ENCODE results near the gene ERGIC1.
"Not testable (repeated sequence)": the region's sequence is repeated elsewhere in the genome, so short reads cannot be mapped to it uniquely, and the experiment has no call there.

The ERGIC1 gene

DNA sequence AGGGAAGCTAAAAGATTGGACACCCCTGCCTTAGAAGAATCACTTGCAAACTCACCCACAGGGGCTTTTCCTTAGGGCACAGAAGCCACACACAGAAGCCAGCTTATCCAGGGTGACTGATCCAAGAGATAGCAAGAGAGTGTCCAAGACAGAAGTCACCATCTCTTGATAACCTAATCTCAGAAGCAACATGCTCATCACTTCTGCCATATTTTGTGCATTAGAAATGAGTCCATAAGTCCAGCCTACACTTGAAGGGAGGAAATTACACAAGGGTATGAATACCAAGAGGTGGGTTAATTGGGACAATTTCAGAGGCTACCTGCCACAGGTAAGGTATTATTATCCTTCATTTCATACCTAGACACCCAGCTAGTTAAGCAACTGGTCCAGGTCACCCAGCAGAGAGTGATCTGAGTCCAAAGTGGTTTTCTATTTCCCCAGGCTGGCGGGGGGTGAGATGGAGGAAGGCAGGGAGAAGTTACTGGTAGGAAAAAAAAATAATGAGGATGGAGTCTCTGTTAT lies 3.7 kb upstream of the ERGIC1 start:
- no peak for DNase-seq (ENCODE audit: low read depth)

GRCh38 chr5:172830876-172831662 lies 3.0 kb upstream of the ERGIC1 start:
- DNase-seq (ENCODE audit: low read depth) = no peak

DNA sequence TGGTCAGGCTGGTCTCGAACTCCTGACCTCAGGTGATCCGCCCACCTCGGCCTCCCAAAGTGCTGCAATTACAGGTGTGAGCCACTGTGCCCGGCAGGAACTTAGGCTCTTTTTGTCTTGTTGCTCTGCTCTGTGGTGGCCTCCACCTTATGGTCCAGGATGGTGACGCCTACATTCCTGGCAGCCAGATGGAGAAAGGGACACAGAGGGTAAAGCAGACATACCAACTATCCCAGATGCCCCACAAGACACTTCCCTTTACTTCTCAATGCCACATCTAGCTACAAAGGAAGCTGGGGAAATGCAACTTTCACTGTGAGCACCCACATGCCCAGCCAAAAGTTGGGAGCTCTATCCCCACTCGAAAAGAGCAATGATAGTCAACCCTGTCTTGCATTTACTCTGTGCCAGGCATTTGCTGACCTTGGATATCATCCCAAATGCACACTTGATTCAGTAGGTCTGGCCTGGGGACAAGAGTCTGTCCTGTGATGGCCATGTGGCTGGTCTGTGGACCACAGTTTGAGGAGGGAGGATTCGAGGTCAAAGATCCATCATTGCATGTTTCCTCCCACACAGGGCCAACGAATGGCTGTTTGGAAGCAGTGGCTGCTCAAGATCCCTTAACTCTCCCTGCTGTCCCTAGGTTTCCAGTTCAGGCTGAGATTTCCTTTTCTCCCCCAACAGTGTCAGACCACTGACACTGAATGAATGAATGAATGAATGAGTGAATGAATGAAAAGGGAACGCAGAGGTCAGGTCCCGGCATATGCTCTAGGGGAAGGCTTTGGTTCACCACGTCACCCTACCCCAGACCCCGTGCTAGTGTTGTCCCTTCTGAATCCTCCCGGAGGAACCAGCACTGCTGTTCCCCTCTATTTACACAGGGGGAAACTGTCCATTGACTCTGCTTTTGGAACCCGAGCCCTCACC lies 1.4 kb upstream of the ERGIC1 start:
- no peak for DNase-seq (ENCODE audit: low read depth)

GRCh38 chr5:172833372-172833685 lies 722 bp upstream of the ERGIC1 start:
- no peak for DNase-seq (ENCODE audit: low read depth)

- no peak for DNase-seq (ENCODE audit: low read depth)
Observed at GRCh38 chr5:172834415-172835289, 601 bp downstream of the ERGIC1 start.

- DNase-seq (ENCODE audit: low read depth) = no peak
Observed at GRCh38 chr5:172835290-172835993, 1.4 kb downstream of the ERGIC1 start.

DNA sequence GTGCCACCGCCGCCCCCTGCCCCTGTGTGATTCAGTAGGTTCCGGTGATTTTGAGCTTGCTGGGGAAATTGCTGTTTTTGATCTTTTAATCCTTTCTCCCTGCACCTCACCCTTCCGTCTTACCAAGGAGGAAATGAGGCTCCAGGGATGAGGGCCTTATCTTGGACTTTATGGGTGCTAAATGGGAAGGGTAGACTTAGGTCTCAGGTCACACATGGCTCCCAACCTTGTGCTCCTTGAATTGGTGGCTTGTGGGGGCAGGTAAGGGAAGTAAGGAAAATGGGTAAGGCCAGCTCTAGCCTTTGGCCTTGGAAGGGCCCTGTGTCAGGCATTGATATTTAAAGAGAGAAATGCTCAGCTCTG lies 1.9 kb downstream of the ERGIC1 start:
- DNase-seq (ENCODE audit: low read depth) = no peak

DNA sequence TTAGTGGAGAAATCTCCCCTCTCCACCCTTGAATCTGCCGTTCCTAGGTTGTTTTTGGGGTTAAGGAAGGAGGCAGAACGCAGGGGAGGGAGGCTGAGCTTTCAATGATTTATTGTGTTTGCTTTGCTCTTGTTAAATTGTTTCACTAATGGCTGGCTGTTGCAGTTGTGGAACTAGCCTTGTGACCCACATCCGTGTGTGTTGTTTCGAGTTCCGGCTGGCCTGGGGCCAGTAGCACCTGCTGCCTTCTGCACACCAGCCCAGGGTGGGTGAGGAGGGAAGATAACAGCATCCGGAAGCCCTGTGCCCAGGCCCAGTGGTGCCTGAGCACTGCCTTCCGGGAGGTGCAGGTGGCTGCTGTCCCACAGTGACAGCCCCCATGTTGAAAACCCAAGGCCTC lies 3.6 kb downstream of the ERGIC1 start:
- DNase-seq (ENCODE audit: low read depth) = peak; percentile 38

DNA sequence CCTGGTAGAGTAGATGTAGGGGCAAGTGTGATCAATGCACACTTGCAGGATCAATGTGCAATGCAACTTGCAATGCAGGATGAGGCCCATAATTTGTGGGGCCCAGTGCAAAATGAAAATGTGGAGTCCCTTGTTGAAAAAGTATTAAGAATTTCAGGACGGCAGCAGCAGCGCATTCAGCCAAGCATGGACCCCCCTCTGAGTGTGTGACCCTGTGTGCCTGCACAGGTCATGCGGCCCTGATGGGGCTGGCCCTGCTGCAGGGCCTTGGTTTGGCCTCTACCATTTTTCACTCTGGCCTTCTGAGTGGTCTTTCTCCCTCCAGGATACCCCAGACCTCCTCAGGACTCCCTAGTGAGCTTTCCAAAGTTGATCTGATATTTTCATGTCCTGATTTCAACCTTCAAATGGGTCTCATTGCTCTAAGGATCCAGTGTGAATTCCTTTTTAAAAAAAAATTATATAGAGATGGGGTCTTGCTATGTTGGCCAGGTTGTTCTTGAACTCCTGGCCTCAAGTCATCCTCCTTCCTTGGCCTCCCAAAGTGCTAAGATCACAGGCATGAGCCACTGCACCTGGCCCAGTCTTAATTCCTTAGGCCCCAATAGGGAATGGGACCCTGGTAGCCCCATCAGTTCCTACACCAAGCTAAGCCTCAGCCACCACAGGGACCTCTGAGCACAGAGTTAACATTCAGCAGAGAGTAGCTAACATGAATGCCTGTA lies 4.3 kb downstream of the ERGIC1 start:
- no peak for DNase-seq (ENCODE audit: low read depth)

- no peak for DNase-seq (ENCODE audit: low read depth)
Observed at GRCh38 chr5:172839669-172840431, 5.8 kb downstream of the ERGIC1 start.

DNA sequence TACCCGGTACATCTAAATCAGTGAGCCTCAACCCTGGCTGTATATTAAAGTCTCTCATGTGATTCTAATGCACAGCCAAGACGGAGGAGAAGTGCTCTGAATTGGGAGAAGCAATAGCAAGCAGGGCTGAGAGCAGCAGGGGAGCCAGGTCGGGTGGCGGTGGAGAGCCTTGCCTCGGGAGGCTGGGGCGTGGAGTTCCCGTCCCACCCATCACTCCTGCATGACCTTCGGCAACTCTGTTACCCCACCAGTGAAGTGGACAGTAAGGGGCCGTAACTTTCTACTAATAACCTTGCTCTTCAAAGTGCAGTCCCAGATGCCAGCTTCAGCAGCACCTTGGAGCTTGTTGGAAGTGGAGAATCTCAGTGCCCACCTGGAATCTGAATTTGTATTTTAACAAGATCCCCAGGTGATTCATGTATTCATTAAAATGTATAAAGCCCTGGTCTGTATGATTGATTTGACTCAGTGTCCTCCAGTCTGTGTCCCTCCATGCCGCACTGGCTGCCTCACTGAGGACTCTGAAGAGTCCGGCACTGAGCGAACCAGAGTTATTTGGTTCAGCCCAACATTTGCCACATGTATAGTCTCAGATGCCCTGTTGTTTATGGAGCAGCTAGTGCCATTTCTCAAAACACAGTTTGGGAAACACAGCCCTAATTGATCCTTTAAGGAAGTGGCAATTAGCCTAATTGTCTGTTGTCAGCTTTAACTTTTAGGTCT lies 6.5 kb downstream of the ERGIC1 start:
- DNase-seq (ENCODE audit: low read depth) = no peak

- DNase-seq (ENCODE audit: low read depth) = no peak
Observed at GRCh38 chr5:172841256-172841655, 7.2 kb downstream of the ERGIC1 start.

GRCh38 chr5:172843825-172844576 lies 9.9 kb downstream of the ERGIC1 start:
- DNase-seq (ENCODE audit: low read depth) = no peak

DNA sequence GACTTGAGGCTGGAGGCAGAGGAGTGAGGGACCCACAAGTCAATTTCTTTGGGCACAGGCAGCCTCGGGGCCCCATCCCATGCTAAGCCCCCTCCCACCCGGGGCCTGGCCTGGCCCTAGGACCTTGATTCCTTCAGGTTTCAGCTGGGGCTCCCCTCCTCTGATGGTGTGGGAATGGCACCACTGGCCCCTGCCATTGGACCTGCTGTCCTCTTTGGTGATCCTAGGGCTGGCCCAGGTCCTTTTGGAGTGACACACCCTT lies 10.5 kb downstream of the ERGIC1 start:
- no peak for DNase-seq (ENCODE audit: low read depth)

DNA sequence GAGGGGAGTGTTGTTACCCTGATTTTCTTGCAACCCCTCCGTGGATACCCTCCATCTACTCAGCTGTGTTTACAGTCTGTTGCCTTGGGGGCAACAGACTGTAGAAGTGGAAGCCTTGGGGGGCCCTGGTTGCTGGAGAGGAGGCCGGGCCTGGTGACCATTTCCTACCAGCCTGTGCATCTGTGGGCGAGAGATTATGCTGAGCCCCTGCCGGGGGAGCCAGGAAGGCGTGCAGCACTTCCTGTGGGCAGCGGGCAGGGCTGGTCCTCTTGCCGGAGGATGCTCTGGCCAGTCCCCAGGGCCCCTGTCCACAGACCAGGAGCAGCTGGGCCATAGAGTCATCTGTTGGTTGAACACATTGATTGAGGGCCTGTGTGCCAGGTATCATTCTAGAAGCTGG lies 11.1 kb downstream of the ERGIC1 start:
- no peak for DNase-seq (ENCODE audit: low read depth)

DNA sequence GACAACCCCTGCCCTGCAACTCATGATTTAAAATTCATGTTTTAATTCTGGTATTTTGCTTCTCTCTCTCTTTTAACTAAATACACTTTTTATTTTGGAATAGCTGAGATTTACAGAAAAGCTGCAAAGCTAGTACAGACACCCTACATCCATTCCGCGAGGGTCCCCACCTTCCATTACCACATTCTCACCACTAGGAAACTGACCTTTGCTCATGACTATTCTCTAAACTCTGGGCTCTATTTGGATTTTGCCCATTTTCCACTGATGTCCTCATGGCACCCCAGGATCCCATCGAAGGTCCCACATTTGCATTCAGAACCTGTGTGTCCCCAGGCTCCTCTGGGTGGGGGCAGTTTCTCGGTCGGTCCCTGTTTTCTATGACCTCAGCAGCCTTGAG lies 11.5 kb downstream of the ERGIC1 start:
- DNase-seq (ENCODE audit: low read depth) = no peak

GRCh38 chr5:172846249-172846648 lies 12.2 kb downstream of the ERGIC1 start:
- no peak for DNase-seq (ENCODE audit: low read depth)

DNA sequence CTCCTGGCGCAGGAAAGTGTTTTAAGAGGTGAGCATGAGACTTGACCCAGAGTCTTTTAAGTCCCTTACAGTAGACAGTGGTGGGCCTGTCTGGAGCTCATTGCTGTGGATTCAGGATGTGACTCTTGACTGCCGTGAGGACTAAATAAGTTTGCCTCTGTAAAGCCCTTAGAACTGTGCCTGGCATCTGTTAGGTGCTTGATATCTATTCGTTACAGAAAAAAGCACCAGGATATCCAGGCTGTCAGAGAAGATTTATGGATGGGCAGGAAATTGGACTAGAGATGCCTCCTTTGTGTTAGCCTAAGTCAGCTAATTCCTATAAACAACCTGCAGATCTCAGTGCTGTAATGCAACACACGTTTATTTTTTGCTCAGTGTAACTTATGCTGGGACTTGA lies 12.6 kb downstream of the ERGIC1 start:
- no peak for DNase-seq (ENCODE audit: low read depth)

DNA sequence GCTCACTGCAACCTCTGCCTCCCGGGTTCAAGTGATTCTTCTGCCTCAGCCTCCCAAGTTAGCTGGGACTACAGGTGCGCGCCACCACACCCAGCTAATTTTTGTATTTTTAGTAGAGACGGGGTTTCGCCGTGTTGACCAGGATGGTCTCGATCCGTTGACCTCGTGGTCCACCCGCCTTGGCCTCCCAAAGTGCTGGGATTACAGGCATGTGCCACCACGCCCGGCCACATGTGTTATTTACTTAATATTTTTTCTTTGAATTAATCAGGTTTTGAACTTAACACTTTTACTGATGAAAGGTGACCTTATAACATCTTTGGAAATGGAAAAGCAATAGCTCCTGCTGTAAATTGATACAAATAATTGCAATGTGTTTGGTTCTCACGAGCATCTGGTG lies 13.5 kb downstream of the ERGIC1 start:
- not testable (repeated sequence) for DNase-seq (ENCODE audit: low read depth)

Data from activated gamma-delta T cell treated with anti-CD3 and anti-CD28 coated beads, Interleukin-2, amount 50 U/mL, for 16 hours (primary cell).